Measurements from ENCODE around the gene BAIAP2L2.

BAIAP2L2 gene

DNA sequence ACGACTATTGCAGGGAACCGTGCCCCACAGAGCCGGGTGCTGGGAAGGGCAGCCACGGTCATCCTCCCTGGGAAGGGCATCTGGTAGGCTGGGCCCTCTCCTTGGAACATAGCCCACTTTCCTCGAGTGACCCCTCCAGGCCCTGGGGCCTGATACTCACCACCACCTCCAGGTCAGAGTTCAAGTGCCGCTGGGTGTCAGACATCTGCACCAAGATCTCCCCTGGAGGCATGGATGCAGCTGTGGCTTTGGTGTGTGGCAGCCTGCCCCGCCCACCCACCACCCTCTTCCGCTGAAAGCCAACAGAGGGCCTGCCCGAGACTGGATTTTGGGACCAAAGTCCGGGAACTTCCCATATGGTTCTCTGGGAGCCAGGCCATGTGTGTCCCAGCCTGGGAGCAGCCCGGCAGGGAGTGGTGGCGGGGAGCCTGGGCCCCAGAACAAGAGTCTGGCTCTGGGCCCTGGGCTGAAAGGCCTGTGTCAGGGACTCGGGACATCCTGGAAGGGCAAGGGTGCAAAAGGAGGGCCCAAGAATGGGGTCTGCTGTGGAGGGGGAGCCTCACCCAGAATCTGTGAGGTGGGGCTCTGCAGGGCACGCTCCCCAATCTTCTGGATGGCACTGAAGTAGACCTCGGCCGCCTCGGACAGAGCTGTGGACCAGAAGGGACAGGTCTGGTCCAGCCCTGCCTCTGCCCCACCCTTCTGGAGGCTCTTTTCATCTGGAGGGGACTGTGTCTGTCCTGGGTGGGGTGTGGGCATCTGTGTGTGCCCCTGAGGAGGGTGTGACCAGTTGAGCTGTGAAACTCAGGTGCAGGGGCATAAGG is 2.6 kb downstream of the BAIAP2L2 start:
- no peak for DNase-seq (ENCODE audit: low read depth)

DNA sequence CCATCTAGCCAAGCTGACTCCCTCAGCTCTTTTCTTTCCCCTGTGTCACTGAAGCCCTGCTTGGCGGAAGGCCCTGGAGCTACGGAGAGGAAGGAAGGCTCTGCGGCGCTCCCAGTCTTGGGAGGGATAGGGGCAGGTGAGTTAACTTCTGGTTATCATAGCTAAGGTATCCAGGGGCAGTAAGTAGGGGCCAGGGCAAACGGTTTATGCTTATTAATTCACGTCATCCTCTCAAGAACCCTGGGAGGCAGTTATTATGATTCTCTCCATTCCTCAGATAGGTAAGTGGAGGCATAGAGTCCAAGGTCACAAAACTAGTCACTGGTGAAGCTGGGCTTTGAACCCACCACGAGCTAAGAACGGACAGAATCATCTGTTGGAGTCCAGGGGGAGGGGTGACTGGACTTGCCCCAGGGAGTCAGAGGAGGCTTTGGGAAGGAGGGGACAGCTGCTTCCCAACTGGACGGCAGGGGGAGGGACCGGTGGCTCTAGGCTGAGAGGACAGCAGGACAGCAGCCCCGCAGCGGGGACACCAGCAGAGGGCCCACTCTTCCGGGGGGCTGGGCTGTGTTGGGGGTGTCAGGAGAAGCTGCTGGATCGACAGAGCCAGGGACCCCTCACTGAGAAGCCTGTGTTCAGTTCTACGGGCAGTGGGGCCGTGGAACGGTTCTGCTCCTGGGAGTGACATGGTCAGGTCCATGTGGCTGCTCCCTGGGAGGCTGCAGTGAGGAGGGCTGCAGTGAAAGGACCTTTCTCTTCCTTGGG is 3.5 kb downstream of the BAIAP2L2 start:
- no peak for DNase-seq (ENCODE audit: low read depth)

DNA sequence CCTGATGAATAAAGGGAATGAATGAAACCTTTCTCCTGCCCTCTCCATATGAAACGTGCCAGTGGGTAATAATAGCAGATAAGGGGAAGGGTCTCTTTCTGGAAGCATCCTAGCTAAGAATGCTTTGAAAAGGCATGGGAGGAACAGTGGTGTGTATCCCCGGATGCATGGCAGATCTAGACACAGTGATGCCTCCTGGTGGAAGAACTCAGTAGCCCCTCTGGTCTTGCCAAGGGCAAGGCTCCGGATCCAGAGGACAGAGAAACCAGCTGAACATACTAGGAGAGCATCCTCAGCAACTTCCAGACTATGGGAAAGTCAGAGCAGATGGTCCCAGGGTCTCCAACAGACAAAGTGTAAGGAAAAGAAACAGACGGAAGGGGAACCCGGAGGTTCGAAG is 6.4 kb downstream of the BAIAP2L2 start:
- peak; percentile 31 for DNase-seq (ENCODE audit: low read depth)

DNA sequence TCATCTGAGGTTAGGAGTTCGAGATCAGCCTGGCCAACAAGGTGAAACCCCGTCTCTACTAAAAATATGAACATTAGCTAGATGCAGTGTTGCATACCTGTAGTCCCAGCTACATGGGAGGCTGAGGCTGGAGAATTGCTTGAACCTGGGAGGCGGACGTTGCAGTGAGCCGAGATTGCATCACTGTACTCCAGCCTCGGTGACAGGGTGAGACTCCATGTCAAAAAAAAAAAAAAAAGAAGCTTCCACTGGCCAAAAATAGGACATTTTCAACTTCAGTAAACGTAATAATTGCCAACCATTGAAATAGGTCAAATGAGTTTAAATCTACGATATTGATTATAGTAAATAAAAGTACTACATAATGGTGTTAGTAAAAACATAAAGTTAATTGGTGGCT is 6.8 kb downstream of the BAIAP2L2 start:
- DNase-seq (ENCODE audit: low read depth) = no peak

DNA sequence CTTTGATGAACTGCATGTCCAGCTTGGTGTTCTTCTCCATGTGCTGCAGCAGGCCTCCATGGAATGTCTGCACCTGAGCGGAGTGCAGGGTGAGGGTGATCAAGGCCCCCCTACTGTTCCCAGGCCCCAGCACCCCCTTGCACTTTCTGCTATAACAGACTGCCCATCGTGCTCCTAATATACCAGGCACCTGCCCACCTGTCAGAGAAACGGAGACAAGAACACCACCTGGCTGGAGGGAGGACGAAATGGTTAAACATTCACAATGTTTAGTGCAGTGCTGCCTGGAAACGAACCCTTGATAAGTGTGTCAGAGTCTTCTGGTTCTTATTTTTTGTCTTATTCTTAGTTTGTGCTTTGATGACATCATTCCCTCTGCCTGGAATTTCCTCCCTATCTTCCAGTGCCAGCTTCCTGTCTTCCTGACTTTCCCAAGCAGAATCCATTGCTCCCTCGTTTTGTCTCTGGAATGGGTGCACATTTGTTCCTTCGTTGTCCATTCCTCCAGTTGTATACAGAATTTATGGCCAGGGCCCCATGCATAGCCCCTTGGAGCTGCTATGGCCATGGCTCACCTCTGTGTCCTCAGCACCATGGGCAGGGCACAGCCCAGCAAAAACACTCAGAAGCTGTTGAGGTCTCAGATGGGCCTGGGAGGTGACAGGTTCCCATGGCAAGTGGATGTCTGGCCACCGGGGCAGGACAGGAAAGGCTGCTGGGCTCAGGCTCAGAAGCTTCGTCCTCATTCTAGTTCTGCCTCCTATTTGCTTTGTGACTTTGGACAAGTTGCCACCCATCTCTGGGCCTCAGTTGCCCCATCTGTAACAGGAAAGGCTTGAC is 11.9 kb downstream of the BAIAP2L2 start:
- DNase-seq (ENCODE audit: low read depth) = peak; percentile 63

DNA sequence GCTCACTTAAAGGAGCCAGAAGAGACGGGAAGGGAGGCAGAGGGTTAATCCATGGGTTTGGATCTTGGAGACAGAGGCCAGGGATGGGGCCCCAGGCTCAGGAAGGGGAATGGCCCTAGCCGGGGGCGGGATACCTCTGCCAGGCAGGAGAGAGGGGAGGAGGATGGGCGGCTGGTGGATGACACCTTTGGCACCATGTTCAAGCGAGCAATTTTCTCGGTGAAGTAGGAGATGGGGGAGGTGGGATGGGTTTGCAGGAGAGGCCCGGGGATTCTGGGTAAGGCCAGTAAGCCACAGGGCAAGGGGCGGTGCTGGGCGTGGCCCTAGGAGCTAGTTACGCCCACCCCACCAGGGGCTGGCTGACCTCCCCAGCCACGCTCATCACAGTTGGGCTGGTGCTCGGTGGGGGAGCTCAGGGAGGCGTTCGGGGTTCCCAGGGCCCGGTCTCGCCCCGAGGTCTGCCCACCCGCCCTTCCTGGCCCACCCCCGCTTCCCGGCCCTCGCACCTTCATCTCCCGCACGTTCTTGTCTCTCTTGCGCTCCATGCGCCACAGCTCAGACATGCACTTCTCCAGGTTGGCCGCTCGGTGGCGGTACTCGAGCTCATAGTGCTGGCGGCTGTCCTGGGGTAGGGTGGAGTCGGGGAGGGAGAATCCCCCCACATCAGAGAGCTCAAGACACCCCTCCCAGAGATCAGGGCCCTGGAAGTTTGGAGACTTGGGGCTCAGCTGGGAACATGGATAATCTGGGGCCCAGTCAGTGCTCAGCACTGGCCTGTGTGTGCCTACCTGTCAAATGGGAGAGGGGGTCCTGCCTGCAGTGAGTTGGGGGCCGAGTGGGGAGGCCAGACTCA is 12.7 kb downstream of the BAIAP2L2 start:
- DNase-seq (ENCODE audit: low read depth) = peak; percentile 22

DNA sequence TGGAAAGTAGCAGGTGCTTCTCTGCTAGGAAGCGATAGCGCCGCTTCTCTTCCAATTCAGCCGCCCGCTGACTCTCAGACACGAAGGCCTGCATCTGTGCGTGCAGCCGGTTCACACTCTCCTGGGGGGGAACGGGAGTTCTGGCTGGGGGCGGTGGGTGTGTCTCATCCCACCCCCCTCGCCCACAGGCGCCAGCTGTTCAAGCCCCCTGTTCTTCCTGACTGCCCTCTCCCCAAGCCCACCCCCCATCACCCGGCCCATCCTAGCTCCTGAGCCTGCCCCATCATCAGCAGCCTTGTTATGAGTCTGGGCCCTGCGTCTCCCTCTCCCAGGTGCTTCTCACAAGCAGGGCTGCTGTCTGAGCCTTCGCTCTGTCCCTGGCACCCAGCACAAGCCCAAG is 13.4 kb downstream of the BAIAP2L2 start:
- DNase-seq (ENCODE audit: low read depth) = no peak

DNA sequence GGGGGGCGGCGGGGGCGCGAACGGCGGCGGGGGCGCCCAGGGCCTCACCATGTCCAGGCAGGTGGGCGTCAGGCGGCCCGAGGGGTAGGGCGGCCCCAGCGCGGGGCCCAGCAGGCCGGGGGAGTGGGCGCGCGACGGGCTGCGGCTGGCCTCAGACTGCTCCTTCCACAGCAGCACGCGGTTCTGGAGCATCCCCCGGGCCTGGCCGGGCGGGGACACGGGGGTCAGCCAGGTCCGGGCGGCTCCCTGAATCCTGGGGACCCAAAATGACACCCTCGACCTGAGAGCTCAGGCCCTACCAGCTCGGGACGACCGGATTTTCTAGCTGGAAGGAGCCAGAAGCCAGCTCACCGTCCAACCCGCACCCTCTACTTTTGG is 21.0 kb downstream of the BAIAP2L2 start:
- DNase-seq (ENCODE audit: low read depth) = no peak

DNA sequence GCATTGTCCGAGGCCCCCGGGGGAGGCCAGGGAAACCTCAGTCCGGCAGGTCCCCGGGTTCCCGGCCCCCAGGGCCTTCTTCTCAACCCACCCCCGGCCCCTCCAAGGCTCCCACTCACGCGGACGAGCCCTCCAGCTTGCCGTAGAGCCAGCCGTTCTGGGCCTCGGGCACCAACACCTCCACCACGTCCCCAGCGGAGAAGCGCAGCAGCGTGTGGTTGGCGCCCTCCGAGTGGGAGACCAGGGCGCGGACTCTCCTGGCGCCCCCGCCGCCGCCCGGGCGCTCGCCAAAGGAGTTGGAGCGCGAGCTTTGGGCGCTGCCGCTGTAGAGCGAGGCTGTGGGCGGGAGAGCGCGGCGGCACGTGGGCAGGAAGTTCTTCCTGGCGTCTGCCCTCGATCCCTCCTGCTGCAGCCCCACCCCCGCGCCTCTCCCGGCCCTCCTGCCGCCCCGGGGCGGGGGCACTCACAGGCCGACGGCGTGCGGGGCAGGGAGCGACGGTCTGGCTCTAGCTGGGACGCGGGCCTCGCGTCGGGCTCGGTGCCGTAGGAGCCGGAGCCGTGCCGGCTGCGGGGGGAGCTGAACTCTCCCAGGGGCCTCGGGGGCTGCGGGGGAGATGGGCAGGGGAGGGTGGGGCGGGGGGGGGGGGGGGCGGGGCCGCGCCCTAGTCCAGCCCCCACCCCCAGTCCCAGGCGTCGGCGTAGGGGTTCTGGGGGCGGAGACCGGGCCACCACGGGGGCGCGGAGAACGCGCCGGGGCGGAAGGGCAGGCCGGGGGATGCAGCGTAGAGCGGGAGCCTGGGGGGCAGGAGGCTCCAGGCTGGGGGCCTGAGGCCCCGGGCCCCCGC is 21.6 kb downstream of the BAIAP2L2 start:
- no peak for DNase-seq (ENCODE audit: low read depth)

DNA sequence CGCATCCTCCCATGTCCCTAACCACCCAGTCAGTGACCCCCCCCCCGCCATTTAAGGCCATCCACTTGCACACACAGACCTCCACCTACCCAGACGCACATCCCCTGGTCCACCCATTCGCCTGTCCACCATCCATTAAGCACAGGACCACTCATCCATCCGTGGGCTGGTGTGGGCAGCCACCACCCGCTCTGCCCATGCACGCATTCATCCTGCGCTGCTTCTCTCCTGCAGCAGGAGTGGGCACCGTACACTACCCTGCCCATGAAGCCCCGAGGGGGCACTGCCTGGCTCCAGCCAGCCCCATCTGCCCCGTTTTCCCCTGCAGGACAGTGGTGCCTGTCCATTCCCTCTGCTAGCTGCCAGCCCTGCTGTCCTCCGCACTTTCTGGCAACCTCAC is 22.6 kb downstream of the BAIAP2L2 start:
- DNase-seq (ENCODE audit: low read depth) = no peak

DNA sequence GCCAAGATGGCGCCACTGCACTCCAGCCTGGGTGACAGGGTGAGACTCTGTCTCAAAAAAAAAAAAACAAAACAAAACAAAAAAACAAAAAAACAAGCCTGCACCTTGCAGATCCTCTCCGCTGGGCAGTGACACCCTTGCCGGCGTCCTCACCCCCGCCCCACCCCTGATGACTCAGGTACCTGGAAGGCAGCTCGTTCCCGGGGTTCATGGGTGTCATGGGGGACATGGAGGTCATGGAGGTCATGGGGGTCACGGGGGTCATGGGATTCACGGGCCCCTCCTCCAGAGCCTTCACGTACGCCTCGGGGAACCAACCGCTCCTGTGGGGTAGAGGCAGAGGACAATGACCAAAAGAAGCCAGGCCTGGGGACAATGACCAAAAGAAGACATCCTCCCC is 23.5 kb downstream of the BAIAP2L2 start:
- no peak for DNase-seq (ENCODE audit: low read depth)

DNA sequence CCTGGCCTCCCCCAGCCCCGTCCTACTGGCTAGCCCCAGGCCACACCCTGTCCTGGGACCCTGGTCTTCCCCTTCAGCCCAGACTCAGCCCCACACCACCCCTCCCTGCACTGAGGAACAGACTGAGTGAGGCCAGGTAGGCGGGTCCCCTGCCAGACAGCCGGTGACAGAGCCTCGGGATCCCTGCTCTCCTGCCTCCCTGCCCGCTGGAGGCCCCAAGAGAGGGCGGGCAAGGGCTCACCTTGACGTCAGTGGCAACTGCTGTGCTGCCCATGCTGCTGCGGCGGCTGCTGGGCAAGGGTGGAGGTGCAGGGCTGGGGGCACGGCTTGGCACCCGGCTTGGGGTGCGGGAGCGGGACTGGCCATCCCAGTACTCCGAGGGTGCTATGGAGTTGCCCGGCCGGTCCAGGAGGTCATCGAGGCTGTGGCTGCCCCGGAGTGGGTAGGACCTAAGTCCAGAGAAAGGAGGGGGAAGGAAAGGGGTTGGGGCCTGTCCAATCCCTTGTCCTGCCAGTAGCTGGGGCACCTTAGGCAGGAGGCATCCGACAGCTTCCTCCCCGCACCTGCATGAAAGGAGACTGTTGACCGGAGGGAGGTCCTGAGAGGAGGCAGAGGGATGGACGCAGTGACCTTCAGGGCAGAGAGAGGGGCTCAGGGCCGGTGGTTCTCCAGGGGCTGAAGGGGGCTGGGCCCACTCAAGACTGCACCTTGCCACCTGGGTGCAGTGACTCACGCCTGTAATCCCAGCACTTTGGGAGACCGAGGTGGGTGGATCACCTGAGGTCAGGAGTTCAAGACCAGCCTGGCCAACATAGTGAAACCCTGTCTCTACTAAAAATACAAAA is 24.3 kb downstream of the BAIAP2L2 start:
- DNase-seq (ENCODE audit: low read depth) = no peak

DNA sequence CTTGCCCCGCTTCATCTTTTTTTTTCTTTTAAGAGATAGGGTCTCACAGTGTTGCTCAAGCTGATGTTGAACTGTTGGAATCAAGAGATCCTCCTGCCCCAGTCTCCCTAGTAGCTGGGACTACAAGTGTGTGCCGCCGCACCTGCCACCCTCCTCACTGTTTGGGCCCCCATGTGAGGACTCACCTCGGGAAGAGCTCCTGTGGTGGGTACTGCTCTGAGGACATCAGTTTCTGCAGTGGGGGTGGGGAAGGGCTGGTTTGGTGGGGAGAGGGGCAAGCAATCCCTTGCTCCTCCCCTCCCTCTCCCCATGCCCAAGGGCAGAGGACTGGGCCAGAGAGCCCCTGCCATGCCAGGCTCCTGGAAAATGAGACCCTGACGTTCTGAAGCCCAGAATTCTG is 25.0 kb downstream of the BAIAP2L2 start:
- no peak for DNase-seq (ENCODE audit: low read depth)

DNA sequence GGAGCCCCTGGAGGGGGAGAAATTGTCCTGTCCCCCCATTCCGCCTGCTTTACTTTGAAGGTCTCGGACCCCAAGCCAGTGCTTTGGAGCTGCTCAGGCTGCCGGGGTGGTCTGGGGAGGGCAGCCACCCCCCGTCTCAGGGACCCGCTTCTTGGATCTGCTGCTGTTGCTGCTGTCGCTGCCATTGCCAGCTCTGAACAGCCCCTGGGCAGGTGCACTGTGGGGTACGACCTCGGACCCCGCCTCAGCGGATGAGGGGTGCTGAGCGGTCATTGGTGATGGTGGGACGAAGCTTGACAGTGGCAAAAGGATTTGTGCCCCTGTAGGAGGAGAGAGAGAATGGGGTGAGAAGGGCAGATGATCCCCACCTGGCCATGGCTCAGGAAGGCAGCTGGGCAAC is 25.4 kb downstream of the BAIAP2L2 start:
- no peak for DNase-seq (ENCODE audit: low read depth)

DNA sequence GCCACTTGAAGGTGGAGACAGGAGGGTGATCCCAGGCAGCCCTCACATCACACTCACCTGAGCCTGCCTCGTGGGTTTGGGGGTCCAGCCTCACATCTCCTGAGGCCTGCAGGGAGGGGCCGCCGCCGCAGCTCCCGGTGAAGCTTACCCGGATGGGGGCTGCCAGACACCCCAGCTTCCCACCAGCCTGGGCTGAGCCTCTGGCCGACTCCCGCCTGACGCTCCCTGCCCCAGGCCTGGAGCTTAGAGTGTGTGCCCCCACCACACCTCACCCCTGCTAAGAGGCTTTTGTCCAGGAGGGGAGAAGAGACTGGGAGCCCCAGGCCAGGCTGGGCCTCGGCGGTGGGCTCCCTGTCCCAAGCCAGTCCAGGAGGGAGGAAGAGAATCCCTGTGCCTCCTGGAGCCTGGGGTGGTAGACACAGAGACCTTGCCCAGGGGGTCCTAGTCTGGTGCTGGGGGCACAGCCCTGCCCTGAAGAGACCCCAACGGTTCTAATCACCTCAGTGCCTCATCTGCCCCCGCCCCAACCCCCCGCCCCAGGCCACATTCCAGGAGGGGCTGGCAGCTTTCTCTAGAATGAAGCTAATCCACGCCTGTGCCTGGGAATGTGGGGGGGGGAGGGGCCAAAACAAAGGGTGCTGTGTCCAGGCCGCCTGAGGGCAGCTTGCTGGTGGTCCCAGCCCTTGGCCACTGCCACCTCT is 26.4 kb downstream of the BAIAP2L2 start, which contains the start of gene SLC16A8:
SLC16A8 (minus strand) TSS at position 254 of the 701 bp plus-strand sequence. CDS start 1,311 bp downstream, outside the sequence.
- no peak for DNase-seq (ENCODE audit: low read depth)

DNA sequence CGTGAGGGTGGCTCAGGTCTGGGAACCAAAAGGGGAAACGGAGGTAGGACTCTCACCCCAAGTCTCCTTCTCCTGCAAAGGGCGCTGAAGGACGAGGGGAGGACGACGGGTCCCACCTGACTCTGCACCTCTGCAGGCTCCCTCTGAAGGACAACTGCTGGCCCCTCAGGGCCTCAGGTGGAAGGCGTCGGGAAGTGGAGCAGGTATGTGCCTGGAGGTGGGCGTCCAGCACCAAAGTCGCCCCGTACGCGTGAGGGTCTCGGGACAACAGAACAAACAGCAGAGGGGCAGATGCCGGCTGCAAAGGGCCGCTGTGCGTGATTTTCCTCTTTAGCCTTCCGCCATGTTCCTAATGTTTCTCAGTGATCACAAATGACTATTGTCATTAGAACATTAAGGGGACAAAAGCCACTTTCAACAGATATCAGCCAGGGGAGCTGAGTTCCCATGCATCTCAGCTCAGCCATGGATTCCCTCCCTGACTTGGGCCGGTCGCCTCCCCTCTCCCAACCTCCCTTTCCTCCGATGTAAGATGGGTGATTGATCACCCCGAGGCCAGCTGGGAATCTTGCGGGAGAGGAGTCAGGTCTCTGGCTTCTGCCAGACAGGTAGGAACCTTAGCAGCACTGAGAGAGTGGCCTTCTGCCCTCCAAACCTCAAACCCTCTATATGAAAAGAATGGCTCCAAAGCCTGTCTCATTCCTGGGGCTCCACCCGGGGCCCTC is 27.3 kb downstream of the BAIAP2L2 start:
- no peak for DNase-seq (ENCODE audit: low read depth)

DNA sequence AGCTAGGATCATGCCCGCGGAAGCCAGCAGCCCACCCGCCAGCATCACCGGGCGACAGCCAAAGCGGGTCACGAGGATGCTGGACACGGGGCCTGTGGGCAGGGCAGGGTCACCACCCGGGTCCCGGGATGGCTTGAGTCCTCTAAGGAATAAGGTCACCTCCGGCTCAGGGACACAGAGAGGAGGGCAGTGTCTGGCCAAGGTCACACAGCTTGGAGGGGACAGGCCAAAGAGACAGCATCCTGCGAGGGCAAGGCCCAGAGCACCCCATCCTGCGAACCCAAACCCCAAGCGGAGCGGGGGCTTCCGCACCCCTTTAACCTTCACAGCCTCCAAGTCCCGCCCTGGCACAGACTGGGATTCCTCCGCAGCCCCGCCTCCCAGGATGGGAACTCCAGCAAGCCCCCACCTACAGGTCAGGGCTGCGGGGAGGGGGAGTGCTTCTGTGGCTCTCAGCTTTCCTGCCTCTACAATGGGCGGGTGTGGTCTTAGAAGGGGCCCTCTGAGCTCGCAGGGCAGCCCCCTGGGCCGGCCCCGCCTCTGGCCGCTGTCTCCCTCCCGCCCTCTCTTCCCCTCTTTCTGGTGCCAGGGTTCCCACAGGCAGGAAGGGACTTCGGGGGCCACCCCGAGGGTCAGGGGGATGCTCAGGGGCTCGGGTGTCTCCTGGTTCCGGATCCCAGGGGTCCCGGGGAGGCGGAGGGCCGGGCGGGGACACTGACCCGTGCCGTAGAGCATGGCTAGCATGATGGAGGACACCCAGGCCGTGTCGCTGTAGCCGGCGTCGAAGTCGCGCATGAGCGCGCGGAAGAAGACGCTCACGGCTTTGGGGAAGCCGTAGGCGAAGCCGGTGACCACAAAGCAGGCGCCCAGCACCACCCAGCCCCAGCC is 28.3 kb downstream of the BAIAP2L2 start:
- DNase-seq (ENCODE audit: low read depth) = no peak

DNA sequence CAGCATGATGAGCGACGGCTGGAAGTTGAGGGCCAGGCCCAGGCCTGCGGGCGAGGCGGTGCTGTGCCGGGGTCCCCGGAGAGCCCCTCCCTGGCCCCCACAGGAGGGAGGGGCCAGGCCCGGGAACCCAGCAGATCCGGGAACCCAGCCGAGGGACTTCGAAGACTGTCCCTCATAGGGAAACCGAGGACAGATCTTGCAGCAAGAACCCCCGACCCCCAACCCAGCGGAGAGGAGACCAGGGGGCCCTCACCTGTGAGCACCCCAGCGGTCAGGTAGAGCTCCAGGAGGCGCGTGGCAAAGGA is 28.9 kb downstream of the BAIAP2L2 start:
- no peak for DNase-seq (ENCODE audit: low read depth)
